HepG2 (cell line): ENCODE results near the gene ALKBH2. TPM values are rescaled to one million over a fixed set of nuclear protein-coding genes. Genes with fewer than 3 reads are reported as not detected.

Source experiments
- E2F1 ChIP-seq: sonication (generic); formaldehyde crosslinking; IDR thresholded peaks from 2 replicates; pipeline ENCODE4 v1.5.0; 2020; ENCODE audit warnings: missing genetic modification reagents
- HNF4G ChIP-seq, 2 experiments: sonication (generic) in 1 of 2; formaldehyde crosslinking in 1 of 2; IDR thresholded peaks; 2 replicates each; pipeline versions ENCODE4 v1.4.0 to v1.6.1; 2011 to 2020; ENCODE audit warnings: borderline replicate concordance in 2 of 2, low read depth in 2 of 2, mild to moderate bottlenecking in 2 of 2, low read length in 1 of 2, missing genetic modification reagents in 1 of 2, moderate library complexity in 1 of 2
- KLF9 ChIP-seq: IDR thresholded peaks from 2 replicates; pipeline ENCODE4 v1.6.1; 2016; ENCODE audit warnings: low read depth
- NFYB ChIP-seq: sonication (generic); formaldehyde crosslinking; IDR thresholded peaks from 2 replicates; pipeline ENCODE4 v1.4.0; 2020; ENCODE audit warnings: missing genetic modification reagents
- PRDM10 ChIP-seq: sonication (generic); formaldehyde crosslinking; IDR thresholded peaks from 2 replicates; pipeline ENCODE4 v1.4.0; 2020; ENCODE audit warnings: low read depth, missing genetic modification reagents
- SIX1 ChIP-seq: sonication (generic); formaldehyde crosslinking; IDR thresholded peaks from 2 replicates; pipeline ENCODE4 v1.4.0; 2020; ENCODE audit warnings: missing genetic modification reagents, borderline replicate concordance
- SNRNP70 ChIP-seq: fragments of 200-400 bp; formaldehyde crosslinking; IDR thresholded peaks from 2 replicates; pipeline ENCODE4 v1.6.1; 2017; ENCODE audit warnings: mild to moderate bottlenecking, low read depth, low read length, moderate library complexity
- ZNF281 ChIP-seq: sonication (generic); formaldehyde crosslinking; IDR thresholded peaks from 2 replicates; pipeline ENCODE4 v1.4.0; 2020; ENCODE audit warnings: missing genetic modification reagents, borderline replicate concordance
- ZNF30 ChIP-seq: sonication (generic); formaldehyde crosslinking; IDR thresholded peaks from 2 replicates; pipeline ENCODE4 v1.5.0; 2020; ENCODE audit warnings: mild to moderate bottlenecking, missing genetic modification reagents
- ZNF670 ChIP-seq: sonication (generic); formaldehyde crosslinking; IDR thresholded peaks from 2 replicates; pipeline ENCODE4 v1.8.0; 2022; ENCODE audit warnings: mild to moderate bottlenecking, missing genetic modification reagents, borderline replicate concordance
- polyA plus RNA-seq, 8 experiments: library from polyadenylated mRNA; depleted of rRNA in 3 of 8; stranded (reverse) in 7 of 8; unstranded in 1 of 8; fragments of >200 nt; fragmentation: Illumina TruSeq in 4 of 8; extraction: Trizol in 4 of 8; gene quantifications; 2 replicates each; pipeline versions ENCODE4 v1.2.1 to v1.2.3, GENCODE V29; 2011 to 2016; ENCODE audit warnings: low read depth in 4 of 8, missing spikeins in 1 of 8, mixed read lengths in 1 of 8; ENCODE audit not compliant: insufficient read depth in 1 of 8
- total RNA-seq, 5 experiments: library from RNA; depleted of rRNA; stranded (reverse); fragments of >200 nt; fragmentation: Illumina TruSeq; extraction: Trizol; gene quantifications; 2 replicates each; pipeline ENCODE4 v1.2.3, GENCODE V29; 2016; ENCODE audit warnings: low read depth in 1 of 5
- TF ChIP-seq, protein P1 (sequence below): sonication (generic); formaldehyde crosslinking; conservative IDR thresholded peaks from 2 replicates; pipeline ENCODE4 v1.4.0; 2020; ENCODE audit warnings: missing genetic modification reagents
- TF ChIP-seq, protein P2 (sequence below): sonication (generic); formaldehyde crosslinking; IDR thresholded peaks from 2 replicates; pipeline ENCODE4 v1.4.0; 2020; ENCODE audit warnings: missing genetic modification reagents
- TF ChIP-seq, protein P3 (sequence below): sonication (generic); formaldehyde crosslinking; conservative IDR thresholded peaks from 2 replicates; pipeline ENCODE4 v1.8.0; 2022; ENCODE audit warnings: missing genetic modification reagents

The ALKBH2 gene
- total and polyA plus RNA-seq, 2 of the 13 experiments (the other 11 are each of a cell fraction or from before 2014, with no cell fraction given), result 21.0 to 40.5 TPM

GRCh38 chr12:109112720-109113465, 19.6 kb upstream of the ALKBH2 start (continued):
- TF ChIP-seq HNF4G (IDR thresholded peaks at IDR 0.05; ENCODE audit: borderline replicate concordance, low read depth, low read length), result no peak
- TF ChIP-seq HNF4G (CRISPR knock-in tag; IDR thresholded peaks at IDR 0.05; ENCODE audit: borderline replicate concordance, low read depth), result no peak
- TF ChIP-seq E2F1, result no peak
- TF ChIP-seq NFYB (CRISPR knock-in tag), result no peak
- TF ChIP-seq SNRNP70, result no peak
- TF ChIP-seq, protein P1, sequence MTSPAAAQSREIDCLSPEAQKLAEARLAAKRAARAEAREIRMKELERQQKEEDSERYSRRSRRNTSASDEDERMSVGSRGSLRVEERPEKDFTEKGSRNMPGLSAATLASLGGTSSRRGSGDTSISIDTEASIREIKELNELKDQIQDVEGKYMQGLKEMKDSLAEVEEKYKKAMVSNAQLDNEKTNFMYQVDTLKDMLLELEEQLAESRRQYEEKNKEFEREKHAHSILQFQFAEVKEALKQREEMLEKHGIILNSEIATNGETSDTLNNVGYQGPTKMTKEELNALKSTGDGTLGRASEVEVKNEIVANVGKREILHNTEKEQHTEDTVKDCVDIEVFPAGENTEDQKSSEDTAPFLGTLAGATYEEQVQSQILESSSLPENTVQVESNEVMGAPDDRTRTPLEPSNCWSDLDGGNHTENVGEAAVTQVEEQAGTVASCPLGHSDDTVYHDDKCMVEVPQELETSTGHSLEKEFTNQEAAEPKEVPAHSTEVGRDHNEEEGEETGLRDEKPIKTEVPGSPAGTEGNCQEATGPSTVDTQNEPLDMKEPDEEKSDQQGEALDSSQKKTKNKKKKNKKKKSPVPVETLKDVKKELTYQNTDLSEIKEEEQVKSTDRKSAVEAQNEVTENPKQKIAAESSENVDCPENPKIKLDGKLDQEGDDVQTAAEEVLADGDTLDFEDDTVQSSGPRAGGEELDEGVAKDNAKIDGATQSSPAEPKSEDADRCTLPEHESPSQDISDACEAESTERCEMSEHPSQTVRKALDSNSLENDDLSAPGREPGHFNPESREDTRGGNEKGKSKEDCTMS (CRISPR knock-in tag), result no peak
- no peak for TF ChIP-seq KLF9
- TF ChIP-seq, protein P2, sequence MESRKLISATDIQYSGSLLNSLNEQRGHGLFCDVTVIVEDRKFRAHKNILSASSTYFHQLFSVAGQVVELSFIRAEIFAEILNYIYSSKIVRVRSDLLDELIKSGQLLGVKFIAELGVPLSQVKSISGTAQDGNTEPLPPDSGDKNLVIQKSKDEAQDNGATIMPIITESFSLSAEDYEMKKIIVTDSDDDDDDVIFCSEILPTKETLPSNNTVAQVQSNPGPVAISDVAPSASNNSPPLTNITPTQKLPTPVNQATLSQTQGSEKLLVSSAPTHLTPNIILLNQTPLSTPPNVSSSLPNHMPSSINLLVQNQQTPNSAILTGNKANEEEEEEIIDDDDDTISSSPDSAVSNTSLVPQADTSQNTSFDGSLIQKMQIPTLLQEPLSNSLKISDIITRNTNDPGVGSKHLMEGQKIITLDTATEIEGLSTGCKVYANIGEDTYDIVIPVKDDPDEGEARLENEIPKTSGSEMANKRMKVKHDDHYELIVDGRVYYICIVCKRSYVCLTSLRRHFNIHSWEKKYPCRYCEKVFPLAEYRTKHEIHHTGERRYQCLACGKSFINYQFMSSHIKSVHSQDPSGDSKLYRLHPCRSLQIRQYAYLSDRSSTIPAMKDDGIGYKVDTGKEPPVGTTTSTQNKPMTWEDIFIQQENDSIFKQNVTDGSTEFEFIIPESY (CRISPR knock-in tag), result no peak
- TF ChIP-seq, protein P3, sequence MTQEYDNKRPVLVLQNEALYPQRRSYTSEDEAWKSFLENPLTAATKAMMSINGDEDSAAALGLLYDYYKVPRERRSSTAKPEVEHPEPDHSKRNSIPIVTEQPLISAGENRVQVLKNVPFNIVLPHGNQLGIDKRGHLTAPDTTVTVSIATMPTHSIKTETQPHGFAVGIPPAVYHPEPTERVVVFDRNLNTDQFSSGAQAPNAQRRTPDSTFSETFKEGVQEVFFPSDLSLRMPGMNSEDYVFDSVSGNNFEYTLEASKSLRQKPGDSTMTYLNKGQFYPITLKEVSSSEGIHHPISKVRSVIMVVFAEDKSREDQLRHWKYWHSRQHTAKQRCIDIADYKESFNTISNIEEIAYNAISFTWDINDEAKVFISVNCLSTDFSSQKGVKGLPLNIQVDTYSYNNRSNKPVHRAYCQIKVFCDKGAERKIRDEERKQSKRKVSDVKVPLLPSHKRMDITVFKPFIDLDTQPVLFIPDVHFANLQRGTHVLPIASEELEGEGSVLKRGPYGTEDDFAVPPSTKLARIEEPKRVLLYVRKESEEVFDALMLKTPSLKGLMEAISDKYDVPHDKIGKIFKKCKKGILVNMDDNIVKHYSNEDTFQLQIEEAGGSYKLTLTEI (CRISPR knock-in tag), result no peak
- no peak for TF ChIP-seq ZNF281 (CRISPR knock-in tag)
- TF ChIP-seq ZNF670 (CRISPR knock-in tag), result no peak
- TF ChIP-seq PRDM10 (CRISPR knock-in tag), result no peak
- no peak for TF ChIP-seq SIX1 (CRISPR knock-in tag)
- TF ChIP-seq ZNF30 (CRISPR knock-in tag), result no peak
